SK-N-SH (cell line): ENCODE measurements around the gene MIA.

Experiments used
- CHD2 ChIP-seq: fragments of 150-350 bp; IDR thresholded peaks from 2 replicates; pipeline ENCODE4 v1.6.1; 2018; ENCODE audit warnings: low read length; ENCODE audit not compliant: partially characterized antibody
- FOSL2 ChIP-seq: IDR thresholded peaks from 2 replicates; pipeline ENCODE4 v1.4.0; 2012; ENCODE audit warnings: low read depth, mild to moderate bottlenecking, moderate library complexity, borderline replicate concordance
- MXI1 ChIP-seq: IDR thresholded peaks from 2 replicates; pipeline ENCODE4 v1.6.1; 2012; ENCODE audit warnings: mild to moderate bottlenecking, low read depth, low read length, improper control_type of control experiment
- POLR2AphosphoS5 ChIP-seq: IDR thresholded peaks from 2 replicates; pipeline ENCODE4 v1.6.1; 2012; ENCODE audit warnings: low read depth, low read length
- SMC3 ChIP-seq: IDR thresholded peaks from 2 replicates; pipeline ENCODE4 v1.6.1; 2012; ENCODE audit warnings: low read depth, low read length, improper control_type of control experiment
- TCF12 ChIP-seq: IDR thresholded peaks from 2 replicates; pipeline ENCODE4 v1.4.0; 2012
- YY1 ChIP-seq: IDR thresholded peaks from 2 replicates; pipeline ENCODE4 v1.4.0; 2012; ENCODE audit warnings: low read depth, mild to moderate bottlenecking
- TF ChIP-seq, protein P1 (sequence below): fragments of 200-600 bp; sonication (generic); IDR thresholded peaks from 2 replicates; pipeline ENCODE4 v1.6.1; 2017; ENCODE audit warnings: antibody characterized with exemption, mild to moderate bottlenecking, moderate library complexity
- TF ChIP-seq, protein P2 (sequence below): IDR thresholded peaks from 2 replicates; pipeline ENCODE4 v1.4.0; 2012; ENCODE audit warnings: low read depth, borderline replicate concordance
- TF ChIP-seq, protein P3 (sequence below): IDR thresholded peaks from 2 replicates; pipeline ENCODE4 v1.6.1; 2012; ENCODE audit warnings: mild to moderate bottlenecking, low read depth, low read length, moderate library complexity
- TF ChIP-seq, protein P4 (sequence below): fragments of 150-350 bp; IDR thresholded peaks from 2 replicates; pipeline ENCODE4 v1.6.1; 2017; ENCODE audit warnings: antibody characterized with exemption, low read length, low read depth, borderline replicate concordance

DNA sequence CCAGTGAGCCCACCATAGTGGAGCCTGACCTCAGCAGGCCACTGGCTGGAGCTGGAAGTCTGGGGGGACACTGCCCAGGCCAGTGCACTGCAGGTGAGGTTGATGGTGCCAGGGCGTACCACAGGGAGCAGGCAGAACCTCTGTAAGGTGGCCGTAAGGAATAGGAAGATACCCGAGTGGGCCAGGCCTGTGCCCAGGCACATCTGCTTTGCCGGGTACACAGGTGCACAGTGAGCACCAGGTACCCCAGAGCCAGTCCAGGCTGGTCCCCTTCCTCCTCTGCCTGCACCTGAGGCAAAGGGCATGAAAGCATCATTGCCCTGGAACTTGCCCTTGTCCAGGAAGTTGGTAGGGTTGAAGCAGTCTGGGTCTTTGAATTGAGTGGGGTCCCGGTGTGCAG, 33.2 kb downstream of the MIA start:
- TF ChIP-seq, protein P1, sequence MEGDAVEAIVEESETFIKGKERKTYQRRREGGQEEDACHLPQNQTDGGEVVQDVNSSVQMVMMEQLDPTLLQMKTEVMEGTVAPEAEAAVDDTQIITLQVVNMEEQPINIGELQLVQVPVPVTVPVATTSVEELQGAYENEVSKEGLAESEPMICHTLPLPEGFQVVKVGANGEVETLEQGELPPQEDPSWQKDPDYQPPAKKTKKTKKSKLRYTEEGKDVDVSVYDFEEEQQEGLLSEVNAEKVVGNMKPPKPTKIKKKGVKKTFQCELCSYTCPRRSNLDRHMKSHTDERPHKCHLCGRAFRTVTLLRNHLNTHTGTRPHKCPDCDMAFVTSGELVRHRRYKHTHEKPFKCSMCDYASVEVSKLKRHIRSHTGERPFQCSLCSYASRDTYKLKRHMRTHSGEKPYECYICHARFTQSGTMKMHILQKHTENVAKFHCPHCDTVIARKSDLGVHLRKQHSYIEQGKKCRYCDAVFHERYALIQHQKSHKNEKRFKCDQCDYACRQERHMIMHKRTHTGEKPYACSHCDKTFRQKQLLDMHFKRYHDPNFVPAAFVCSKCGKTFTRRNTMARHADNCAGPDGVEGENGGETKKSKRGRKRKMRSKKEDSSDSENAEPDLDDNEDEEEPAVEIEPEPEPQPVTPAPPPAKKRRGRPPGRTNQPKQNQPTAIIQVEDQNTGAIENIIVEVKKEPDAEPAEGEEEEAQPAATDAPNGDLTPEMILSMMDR = no peak
- TF ChIP-seq, protein P2, sequence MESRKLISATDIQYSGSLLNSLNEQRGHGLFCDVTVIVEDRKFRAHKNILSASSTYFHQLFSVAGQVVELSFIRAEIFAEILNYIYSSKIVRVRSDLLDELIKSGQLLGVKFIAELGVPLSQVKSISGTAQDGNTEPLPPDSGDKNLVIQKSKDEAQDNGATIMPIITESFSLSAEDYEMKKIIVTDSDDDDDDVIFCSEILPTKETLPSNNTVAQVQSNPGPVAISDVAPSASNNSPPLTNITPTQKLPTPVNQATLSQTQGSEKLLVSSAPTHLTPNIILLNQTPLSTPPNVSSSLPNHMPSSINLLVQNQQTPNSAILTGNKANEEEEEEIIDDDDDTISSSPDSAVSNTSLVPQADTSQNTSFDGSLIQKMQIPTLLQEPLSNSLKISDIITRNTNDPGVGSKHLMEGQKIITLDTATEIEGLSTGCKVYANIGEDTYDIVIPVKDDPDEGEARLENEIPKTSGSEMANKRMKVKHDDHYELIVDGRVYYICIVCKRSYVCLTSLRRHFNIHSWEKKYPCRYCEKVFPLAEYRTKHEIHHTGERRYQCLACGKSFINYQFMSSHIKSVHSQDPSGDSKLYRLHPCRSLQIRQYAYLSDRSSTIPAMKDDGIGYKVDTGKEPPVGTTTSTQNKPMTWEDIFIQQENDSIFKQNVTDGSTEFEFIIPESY = no peak
- TF ChIP-seq YY1 (no peak), CHD2 (no peak), MXI1 (no peak), TCF12 (no peak), POLR2AphosphoS5 (no peak), SMC3 (no peak), FOSL2 (no peak)
- TF ChIP-seq, protein P3, sequence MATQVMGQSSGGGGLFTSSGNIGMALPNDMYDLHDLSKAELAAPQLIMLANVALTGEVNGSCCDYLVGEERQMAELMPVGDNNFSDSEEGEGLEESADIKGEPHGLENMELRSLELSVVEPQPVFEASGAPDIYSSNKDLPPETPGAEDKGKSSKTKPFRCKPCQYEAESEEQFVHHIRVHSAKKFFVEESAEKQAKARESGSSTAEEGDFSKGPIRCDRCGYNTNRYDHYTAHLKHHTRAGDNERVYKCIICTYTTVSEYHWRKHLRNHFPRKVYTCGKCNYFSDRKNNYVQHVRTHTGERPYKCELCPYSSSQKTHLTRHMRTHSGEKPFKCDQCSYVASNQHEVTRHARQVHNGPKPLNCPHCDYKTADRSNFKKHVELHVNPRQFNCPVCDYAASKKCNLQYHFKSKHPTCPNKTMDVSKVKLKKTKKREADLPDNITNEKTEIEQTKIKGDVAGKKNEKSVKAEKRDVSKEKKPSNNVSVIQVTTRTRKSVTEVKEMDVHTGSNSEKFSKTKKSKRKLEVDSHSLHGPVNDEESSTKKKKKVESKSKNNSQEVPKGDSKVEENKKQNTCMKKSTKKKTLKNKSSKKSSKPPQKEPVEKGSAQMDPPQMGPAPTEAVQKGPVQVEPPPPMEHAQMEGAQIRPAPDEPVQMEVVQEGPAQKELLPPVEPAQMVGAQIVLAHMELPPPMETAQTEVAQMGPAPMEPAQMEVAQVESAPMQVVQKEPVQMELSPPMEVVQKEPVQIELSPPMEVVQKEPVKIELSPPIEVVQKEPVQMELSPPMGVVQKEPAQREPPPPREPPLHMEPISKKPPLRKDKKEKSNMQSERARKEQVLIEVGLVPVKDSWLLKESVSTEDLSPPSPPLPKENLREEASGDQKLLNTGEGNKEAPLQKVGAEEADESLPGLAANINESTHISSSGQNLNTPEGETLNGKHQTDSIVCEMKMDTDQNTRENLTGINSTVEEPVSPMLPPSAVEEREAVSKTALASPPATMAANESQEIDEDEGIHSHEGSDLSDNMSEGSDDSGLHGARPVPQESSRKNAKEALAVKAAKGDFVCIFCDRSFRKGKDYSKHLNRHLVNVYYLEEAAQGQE = no peak
- TF ChIP-seq, protein P4, sequence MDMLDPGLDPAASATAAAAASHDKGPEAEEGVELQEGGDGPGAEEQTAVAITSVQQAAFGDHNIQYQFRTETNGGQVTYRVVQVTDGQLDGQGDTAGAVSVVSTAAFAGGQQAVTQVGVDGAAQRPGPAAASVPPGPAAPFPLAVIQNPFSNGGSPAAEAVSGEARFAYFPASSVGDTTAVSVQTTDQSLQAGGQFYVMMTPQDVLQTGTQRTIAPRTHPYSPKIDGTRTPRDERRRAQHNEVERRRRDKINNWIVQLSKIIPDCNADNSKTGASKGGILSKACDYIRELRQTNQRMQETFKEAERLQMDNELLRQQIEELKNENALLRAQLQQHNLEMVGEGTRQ = no peak
